ENCODE data around the gene CYP2A6. TPM values are rescaled to one million over a fixed set of nuclear protein-coding genes. Genes with fewer than 3 reads are reported as not detected.
A peak's percentile ranks its signal among the peaks of the same experiment; 100 is the strongest.

CYP2A6 gene
- total RNA-seq, 2 donors from 2014 or later = not detected

DNA sequence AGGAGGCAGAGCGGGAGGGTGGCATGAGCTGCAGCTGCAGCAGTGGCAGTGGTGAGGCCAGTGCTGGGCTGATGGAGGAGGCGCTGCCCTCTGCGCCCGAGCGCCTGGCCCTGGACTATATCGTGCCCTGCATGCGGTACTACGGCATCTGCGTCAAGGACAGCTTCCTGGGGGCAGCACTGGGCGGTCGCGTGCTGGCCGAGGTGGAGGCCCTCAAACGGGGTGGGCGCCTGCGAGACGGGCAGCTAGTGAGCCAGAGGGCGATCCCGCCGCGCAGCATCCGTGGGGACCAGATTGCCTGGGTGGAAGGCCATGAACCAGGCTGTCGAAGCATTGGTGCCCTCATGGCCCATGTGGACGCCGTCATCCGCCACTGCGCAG is 49.3 kb downstream of the CYP2A6 start:
- DNase-seq (ENCODE audit: low spot score) (no peak), ATAC-seq (ENCODE audit: insufficient number of reproducible peaks, low FRiP score, low read depth) (no peak)
- Histone ChIP-seq H3K27me3 (replicated peaks; ENCODE audit: insufficient read depth) (no peaks in the 10 kb centered on the region), H3K9me3 (no peaks in the 10 kb centered on the region), H3K36me3 (peaks cover 3% of the 10 kb centered on the region), H3K27ac (peak overlapping the region in 1 of 2 donors; percentile 84), H3K4me3 (peak overlapping the region; percentile 91), H3K4me1 (ENCODE audit: control insufficient read depth in 1 of 2, low read depth in 2 of 2) (peaks cover 54 to 69% of the 10 kb centered on the region in 2 donors)
- TF ChIP-seq, protein P1, sequence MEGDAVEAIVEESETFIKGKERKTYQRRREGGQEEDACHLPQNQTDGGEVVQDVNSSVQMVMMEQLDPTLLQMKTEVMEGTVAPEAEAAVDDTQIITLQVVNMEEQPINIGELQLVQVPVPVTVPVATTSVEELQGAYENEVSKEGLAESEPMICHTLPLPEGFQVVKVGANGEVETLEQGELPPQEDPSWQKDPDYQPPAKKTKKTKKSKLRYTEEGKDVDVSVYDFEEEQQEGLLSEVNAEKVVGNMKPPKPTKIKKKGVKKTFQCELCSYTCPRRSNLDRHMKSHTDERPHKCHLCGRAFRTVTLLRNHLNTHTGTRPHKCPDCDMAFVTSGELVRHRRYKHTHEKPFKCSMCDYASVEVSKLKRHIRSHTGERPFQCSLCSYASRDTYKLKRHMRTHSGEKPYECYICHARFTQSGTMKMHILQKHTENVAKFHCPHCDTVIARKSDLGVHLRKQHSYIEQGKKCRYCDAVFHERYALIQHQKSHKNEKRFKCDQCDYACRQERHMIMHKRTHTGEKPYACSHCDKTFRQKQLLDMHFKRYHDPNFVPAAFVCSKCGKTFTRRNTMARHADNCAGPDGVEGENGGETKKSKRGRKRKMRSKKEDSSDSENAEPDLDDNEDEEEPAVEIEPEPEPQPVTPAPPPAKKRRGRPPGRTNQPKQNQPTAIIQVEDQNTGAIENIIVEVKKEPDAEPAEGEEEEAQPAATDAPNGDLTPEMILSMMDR (IDR thresholded peaks at IDR 0.05) = no peak

DNA sequence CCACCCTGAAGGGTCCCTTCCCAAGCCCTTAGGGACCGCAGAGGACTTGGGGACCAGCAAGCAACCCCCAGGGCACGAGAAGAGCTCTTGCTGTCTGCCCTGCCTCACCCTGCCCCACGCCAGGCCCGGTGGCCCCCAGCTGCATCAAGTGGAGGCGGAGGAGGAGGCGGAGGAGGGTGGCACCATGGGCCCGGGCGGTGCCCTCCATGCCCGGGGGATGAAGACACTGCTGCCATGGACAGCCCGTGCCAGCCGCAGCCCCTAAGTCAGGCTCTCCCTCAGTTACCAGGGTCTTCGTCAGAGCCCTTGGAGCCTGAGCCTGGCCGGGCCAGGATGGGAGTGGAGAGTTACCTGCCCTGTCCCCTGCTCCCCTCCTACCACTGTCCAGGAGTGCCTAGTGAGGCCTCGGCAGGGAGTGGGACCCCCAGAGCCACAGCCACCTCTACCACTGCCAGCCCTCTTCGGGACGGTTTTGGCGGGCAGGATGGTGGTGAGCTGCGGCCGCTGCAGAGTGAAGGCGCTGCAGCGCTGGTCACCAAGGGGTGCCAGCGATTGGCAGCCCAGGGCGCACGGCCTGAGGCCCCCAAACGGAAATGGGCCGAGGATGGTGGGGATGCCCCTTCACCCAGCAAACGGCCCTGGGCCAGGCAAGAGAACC is 49.8 kb downstream of the CYP2A6 start:
- H3K36me3 ChIP-seq = peaks cover 3% of the 10 kb centered on the region
- ATAC-seq (ENCODE audit: insufficient number of reproducible peaks, low FRiP score, low read depth) = no peak
- H3K4me3 ChIP-seq = peak overlapping the region; percentile 91
- no peaks in the 10 kb centered on the region for H3K27me3 ChIP-seq (replicated peaks; ENCODE audit: insufficient read depth)
- peak overlapping the region; percentile 79 to 84 for H3K27ac ChIP-seq
- H3K4me1 ChIP-seq (ENCODE audit: control insufficient read depth in 1 of 2, low read depth in 2 of 2) = peaks cover 52 to 64% of the 10 kb centered on the region in 2 donors
- H3K9me3 ChIP-seq = no peaks in the 10 kb centered on the region
- DNase-seq (ENCODE audit: low spot score) = no peak
- TF ChIP-seq, protein P1 (IDR thresholded peaks at IDR 0.05) = no peak

DNA sequence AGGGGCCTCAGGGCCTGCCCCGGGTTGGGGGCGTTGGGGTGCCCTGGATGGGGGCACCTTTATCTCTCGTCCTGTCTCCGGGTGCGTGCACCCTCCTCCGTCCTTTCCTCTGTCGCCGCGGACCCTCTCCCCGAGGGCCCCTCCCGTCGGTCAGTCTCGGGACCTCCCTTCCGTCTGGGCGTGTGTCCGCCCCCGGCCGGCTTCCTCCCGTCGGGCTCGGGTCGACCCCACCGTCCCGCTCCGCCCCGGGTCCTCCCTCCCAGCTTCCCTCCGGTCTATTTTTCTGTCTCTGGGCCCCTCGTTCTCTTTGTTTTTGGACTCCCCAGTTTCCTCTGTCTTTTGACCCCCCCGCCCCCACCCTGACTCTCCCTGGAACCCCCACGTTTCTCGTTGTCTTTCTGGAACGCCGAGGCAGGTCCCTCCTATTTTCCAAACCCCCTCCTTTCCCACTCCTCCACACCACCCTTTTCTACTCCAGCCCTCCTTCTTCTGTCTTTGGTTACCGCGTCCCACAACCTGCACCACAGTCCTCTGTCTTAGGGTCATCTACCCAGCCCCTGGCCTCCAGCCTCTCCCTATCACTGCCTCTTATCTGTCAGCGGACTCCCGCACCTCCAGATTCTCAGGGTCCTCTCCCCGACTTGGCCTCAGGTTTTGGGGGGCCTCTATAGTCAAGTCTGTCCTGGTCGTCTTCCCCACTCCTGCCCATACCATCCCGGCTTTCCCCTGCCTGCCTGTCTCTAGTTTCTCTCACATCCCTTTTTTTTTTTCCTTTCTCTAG is 50.5 kb downstream of the CYP2A6 start:
- no peaks in the 10 kb centered on the region for H3K9me3 ChIP-seq
- ATAC-seq (ENCODE audit: insufficient number of reproducible peaks, low FRiP score, low read depth) = no peak

DNA sequence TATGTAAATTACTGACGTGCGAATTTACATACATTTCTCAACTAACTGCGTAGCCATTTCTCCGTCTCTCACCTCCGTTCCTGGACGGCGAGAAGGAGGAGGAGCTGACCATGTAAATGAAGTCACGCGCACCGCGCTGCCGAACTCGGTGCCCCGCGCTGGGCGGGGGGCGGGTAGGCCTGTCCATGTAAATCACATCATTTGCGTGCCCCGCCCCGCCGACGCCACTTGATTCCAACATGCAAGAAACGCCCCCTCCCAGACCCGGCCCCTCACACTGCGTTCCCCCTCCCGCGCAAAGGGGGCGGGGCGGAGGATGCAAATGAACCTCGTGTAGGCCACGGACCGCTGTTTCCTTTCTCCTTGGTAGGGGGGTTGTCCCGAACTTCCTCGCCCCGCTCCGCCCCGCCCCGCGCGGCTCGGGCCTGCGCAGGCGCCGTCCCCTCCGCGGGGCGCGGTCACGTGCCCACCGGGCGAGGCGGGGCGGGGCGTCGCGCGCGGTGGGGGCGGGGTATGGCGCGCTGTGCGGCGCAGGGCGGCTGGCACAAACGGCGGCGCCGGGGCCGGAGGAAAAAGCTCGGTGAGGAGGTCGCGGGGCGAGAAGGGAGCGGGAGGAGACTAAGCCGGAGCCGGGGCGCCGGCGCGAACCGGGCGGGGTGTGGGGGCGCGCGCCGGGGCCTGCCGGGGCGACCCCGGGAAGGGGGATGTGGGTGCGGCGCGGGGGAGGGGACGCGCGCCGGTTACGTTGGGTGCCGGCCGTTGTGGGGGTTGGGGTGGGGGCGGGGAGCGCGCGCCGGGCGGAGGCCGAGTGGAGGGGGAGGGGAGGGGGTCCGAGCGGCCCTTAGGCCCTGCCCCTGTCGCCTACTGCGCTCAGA is 51.3 kb downstream of the CYP2A6 start, which contains the start of gene EGLN2:
EGLN2 (plus strand) TSS at position 509 of the 875 bp plus-strand sequence. CDS start 1,382 bp downstream, outside the sequence.
- Histone ChIP-seq H3K36me3 (peaks cover 3% of the 10 kb centered on the region), H3K27me3 (replicated peaks; ENCODE audit: insufficient read depth) (no peaks in the 10 kb centered on the region), H3K4me3 (peak within 1 kb of the TSS; percentile 91), H3K9me3 (no peaks in the 10 kb centered on the region), H3K27ac (peak within 1 kb of the TSS; percentile 86 to 87), H3K4me1 (ENCODE audit: control insufficient read depth in 1 of 2, low read depth in 2 of 2) (peaks cover 38 to 49% of the 10 kb centered on the region in 2 donors)
- peak; percentile 100 for DNase-seq (ENCODE audit: low spot score)
- ATAC-seq (ENCODE audit: insufficient number of reproducible peaks, low FRiP score, low read depth) = peak; percentile 94
- TF ChIP-seq, protein P1 (IDR thresholded peaks at IDR 0.05) = peak; percentile 5

More for the DNA sequence above, 50.5 kb downstream of the CYP2A6 start:
- Histone ChIP-seq H3K4me3 (peak overlapping the region; percentile 91), H3K4me1 (ENCODE audit: control insufficient read depth in 1 of 2, low read depth in 2 of 2) (peaks cover 45 to 57% of the 10 kb centered on the region in 2 donors), H3K27me3 (replicated peaks; ENCODE audit: insufficient read depth) (no peaks in the 10 kb centered on the region), H3K36me3 (peaks cover 3% of the 10 kb centered on the region), H3K27ac (peak overlapping the region; percentile 79 to 84)
- no peak for DNase-seq (ENCODE audit: low spot score)
- TF ChIP-seq, protein P1 (IDR thresholded peaks at IDR 0.05) = no peak

All from thoracic aorta (tissue), 2 donors.